ENCODE measurements around the gene PLEKHD1. TPM values are rescaled to one million over a fixed set of nuclear protein-coding genes. Genes with fewer than 3 reads are reported as not detected.

The PLEKHD1 gene
- total RNA-seq, 1 experiment from 2014 or later, result 0.06 TPM

DNA sequence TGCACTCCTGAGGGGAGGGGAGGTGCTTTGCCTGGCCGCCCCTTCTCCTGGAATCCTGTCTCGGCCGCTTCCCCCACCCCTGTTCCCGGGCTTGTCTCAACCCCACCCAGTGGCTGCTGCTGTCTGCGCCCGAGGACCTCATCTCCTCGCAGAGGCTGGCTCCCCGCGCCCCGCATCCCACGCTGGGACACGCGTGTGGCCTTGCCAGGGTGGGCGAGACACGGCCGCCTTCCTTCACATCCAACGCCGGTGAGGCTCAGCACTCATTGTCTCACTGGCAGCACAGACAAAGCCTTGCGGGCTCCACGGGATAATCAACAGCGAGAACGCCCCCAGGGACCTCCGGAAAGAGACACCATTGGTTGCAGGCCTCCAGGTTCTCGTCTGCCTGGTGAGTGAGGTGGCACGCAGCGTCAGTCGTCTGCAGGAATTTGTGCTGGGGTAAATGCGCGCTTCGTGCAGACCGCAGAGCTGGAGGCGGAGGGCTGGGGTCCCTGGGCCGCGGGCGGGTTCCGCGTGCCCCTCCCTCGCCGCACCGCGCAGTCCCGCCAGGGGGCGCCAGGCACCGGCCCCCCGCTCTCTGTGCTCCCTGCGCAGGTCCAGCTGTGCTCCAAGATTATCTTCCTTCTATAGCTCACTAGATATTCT lies 63.3 kb downstream of the PLEKHD1 start:
- no peak for DNase-seq (ENCODE audit: low read depth)

DNA sequence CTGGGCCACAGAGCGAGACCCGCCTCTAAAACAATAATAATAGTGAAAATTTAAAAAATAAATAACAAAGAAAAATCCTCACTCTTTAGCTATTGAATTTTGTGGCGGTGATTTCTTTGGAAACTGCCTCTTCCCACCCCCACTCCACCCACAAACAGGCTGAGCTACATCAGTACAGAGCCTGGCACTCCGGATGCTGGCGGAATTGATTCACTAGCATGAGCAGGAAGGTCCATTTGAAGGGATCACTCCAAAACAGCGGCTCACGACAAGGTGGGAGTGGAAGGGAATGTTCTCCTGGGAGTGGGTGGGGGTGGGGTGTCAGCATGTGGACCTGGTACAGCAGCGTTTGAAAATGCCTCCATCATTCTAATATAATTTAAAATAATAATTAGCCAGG lies 64.0 kb downstream of the PLEKHD1 start:
- no peak for DNase-seq (ENCODE audit: low read depth)

DNA sequence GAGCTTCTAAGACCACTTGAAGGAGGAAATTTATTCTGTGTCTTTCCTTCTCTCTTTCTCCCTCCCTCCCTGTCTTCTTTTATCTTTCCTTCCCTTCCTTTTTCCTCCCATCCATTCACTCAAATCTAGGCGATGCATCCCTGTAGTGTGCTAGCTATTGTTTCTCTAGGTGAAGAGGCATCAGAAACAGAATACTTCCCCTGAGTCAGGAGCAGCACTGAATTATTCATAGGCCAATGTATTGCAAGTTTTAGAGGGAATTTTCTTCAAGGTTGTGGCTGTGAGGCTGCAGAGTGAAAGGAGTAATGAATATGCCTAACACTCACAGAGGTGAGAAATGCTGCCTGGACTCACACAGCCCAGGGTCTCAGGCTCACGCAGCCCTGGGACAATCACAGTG lies 67.0 kb downstream of the PLEKHD1 start:
- DNase-seq (ENCODE audit: low read depth), result no peak

GRCh38 chr14:69553252-69553651 lies 68.7 kb downstream of the PLEKHD1 start:
- no peak for DNase-seq (ENCODE audit: low read depth)

DNA sequence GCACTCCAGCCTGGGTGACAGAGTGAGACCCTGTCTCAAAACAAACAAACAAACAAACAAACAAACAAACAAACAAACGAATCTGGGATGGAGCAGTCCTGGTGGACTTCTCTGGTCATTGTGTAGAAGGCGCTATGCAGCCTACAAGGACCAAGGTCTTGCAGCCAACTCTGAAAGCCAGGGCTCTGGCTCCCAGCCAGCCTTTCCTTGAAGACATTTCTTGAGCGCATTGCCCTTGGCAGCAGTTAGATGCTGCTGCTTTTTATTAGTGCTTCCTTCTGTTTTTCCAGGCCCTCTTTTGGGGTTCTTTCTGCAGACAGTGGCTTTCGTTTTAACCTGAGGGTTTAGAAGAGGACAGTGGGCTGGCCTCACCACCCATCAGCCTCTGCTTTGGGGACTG lies 70.0 kb downstream of the PLEKHD1 start:
- no peak for DNase-seq (ENCODE audit: low read depth)

DNA sequence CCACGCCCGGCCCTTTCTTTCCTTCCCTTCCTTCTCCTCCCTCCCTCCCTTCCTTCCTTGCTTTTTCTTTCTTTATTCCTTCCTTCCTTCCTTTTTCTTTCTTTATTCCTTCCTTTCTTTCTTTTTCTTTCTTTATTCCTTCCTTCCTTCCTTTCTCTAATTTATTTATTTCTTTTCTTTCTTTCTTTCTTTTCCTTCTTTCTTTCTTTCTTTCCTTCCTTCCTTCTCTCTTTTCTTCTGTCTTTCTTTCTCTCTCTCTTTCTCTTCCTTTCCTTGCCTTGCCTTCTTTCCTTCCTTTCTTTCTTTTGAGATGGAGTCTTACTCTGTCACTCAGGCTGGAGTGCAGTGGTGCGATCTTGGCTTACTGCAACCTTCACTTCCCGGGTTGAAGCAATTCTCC lies 74.2 kb downstream of the PLEKHD1 start:
- DNase-seq (ENCODE audit: low read depth), result no peak

- DNase-seq (ENCODE audit: low read depth), result no peak
Observed at GRCh38 chr14:69559581-69560011, 75.1 kb downstream of the PLEKHD1 start.

GRCh38 chr14:69560826-69561225 lies 76.3 kb downstream of the PLEKHD1 start:
- DNase-seq (ENCODE audit: low read depth), result no peak

GRCh38 chr14:69561893-69562292 lies 77.4 kb downstream of the PLEKHD1 start:
- DNase-seq (ENCODE audit: low read depth), result no peak

DNA sequence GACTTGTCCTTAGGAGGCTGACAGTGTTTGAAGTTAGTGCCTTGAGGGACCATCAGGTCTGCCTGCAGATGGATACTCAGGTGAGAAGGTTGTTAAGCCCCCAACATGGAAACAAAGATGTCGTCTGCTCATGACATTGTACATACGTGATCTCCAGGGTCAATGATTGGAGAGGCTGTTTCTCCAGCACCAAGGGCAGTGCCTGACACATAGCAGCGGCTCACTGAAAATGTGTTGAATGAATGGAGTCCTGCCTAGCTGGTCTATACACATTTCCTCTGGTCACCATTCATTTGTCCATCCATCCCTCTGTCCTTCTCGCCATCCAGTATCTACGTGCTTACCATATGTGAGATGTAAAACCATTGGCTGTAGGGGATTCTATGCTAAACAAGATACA lies 83.0 kb downstream of the PLEKHD1 start:
- no peak for DNase-seq (ENCODE audit: low read depth)

DNA sequence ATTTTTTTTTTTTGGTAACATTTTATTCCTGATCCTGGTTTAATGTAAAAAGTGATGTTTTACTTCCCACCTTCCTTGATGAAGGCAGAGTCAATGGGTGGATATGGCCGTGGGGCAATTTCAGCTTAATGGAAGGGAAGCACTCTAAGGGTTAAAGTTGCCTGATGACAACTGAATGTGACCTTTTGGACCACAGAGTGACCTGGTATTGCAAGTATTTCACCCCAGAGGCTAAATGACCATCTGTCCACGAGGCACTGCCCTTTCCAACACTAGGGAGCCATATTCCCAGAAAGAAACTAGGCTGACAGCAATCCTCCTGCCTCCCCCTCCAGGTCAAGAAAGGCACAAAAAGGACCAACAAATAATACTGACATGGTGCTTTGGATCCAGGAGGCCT lies 85.3 kb downstream of the PLEKHD1 start:
- no peak for DNase-seq (ENCODE audit: low read depth)

GRCh38 chr14:69570836-69571330 lies 86.4 kb downstream of the PLEKHD1 start:
- no peak for DNase-seq (ENCODE audit: low read depth)

GRCh38 chr14:69571449-69572029 lies 87.0 kb downstream of the PLEKHD1 start:
- DNase-seq (ENCODE audit: low read depth), result peak; percentile 8

DNA sequence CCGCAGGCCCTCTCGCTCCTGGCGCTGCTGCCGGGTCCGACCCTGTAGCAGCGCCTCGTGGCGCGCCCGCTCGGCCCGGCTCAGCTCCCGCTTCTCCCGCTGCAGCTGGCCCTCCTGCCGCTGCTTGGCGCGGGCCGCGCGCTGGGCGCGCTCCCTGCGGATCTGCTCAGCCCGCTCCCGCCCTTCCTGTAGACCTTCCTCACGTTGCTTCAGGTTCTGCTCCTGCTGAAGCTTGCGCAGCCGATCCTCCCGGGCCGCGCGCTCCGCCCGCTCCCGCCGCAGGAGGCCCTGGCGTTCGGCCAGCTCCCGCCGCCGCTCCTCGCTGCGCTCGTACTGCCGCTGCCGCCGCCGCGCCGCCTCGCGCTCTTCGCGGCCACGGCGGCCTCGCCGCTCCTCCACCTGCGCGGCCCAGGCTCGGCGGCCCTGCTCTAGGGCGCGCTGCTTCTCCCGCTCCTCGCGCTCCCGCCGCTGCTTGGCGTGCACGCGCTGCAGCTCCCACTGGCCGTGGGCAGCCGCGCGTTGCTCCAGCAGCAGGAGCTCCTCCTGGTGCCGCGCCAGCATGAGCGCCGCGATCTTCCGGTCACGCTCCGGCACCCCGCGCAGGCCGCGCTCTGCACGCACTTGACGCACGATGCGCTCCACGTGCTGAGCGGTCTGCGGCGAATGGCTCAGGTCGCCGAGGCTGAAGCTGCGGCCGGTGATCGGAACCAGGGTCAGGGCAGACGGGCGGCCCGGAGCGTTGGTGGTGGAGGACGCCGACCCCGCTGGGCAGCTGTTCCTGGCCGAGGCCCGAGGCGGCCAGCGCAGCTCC lies 87.7 kb downstream of the PLEKHD1 start:
- no peak for DNase-seq (ENCODE audit: low read depth)

DNA sequence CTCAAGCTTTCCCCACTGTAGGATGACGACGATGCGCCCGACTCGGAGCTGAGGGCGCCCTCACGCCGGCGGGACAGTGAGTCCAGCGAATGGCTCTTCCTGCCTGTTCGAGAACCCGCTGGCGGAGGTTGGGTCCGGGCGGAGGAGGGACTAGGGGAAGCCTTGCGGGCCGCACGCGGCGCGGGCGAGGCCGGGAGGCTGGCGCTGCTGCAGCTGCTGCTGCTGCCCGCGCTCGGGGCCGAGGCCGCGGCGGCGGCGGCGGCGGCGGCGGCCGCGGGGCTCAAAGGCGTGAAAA lies 88.3 kb downstream of the PLEKHD1 start:
- DNase-seq (ENCODE audit: low read depth), result peak; percentile 10

GRCh38 chr14:69573205-69573830 lies 88.8 kb downstream of the PLEKHD1 start:
- DNase-seq (ENCODE audit: low read depth), result no peak

- no peak for DNase-seq (ENCODE audit: low read depth)
Observed at GRCh38 chr14:69573831-69574262, 89.3 kb downstream of the PLEKHD1 start.

DNA sequence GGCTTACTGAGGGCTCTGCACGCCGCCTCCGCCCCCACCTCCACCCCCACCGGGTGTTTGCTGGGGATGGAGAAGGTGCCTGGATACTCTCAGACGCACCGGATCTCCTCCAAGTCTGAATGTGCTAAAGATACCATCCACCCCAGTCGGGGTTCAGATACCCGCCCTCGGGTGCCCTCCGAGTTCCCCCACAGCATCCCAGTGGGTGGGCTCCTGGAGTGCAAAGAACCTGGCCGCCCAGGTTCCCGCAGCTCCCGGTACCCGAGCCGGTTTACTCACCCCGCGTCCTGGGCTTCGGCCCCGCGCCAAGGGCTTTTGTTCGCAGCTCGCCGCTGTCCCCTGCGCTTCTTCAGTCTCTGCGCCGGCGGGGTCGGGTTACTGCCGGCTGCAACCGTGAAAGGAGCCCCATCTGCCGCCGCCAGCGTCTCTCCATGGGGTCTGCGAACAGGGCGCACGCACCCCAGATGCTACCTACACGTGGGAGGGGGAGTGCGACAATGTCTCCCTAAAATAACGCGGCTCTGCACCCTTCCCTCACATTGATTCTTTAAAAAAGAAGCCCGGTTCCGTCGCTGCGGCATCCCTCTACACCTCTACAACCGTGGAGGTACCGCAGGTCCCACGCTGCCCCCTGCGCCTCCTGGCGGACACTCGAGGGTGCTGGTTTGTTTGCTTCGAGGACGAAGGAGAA lies 89.9 kb downstream of the PLEKHD1 start, which contains the start of gene CCDC177:
Gene CCDC177, minus strand, starts transcription at position 609 of the 691 bp plus-strand sequence. CDS start 1,249 bp downstream, outside the sequence.
- DNase-seq (ENCODE audit: low read depth), result peak; percentile 14

DNA sequence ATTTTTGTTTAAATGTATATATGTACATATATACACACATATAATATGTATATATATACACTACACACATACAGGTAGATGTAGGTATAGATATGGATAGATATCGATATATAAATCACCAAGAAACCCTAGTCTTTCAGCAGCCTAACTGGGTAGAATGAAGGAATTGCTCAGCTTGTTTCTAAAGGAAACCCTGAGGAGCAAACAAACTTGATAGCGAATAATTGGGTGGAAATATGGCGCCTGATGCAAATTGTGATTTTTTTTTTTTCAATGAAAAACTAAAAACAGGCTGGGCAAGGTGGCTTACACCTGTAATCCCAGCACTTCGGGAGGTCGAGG lies 90.4 kb downstream of the PLEKHD1 start:
- no peak for DNase-seq (ENCODE audit: low read depth)

GRCh38 chr14:69579476-69579875 lies 94.9 kb downstream of the PLEKHD1 start:
- DNase-seq (ENCODE audit: low read depth), result no peak

DNA sequence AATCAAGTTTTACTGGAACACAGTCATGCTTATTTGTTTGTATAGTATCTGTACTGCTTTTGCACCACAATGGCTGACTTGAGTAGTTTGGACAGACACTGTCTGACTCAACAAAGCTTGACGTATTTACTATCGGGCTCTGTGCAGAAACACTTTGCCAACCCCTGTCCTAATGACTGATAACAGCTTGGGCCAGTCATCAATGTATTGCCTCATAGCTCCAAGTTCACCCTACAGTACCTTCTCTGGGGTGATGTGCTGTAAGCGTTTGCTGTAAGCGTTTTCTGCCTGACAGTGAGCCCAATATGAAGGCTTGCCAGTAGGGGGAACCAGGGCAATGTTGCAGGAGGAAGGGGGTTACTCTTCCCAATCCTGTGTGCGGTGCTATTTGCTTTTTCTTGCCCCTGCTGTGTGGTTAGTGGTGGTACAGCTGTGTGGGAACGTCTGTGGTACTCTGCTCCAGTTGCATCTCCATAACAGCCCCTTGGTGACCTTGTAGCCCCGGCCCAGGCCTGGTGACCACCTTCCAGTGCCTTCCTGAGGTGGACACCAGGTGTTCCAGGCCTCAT lies 95.6 kb downstream of the PLEKHD1 start:
- DNase-seq (ENCODE audit: low read depth), result peak; percentile 58
